ENCODE results near the gene RNF130.

The RNF130 gene

DNA sequence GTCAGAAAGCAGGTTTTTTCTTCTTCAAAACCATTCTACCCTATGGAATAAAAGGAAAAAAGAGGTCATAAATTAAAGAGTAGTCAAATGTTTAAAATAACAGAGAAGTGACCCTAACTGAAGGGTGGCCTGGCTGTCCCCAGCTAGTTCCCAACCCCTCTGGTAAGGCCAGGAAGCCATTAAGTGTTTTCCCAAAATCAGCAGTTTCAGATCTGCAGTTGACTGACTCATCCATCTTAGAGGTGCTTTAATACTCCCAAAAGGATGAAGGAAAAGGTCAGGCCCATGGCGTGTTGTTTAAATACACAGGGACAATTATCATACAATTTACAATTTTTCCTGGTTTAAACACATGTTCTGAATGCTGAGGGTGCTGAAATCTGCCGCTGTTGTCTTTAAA is 115.9 kb downstream of the RNF130 start:
- Histone ChIP-seq H3K36me3 (ENCODE audit: control insufficient read depth, insufficient read depth, low read length) (0 out of 2 replicates have a peak, but pooled peaks cover 2% of the 10 kb centered on the region), H3K27me3 (ENCODE audit: control insufficient read depth, insufficient read depth, low read length) (no peaks in the 10 kb centered on the region), H3K4me3 (ENCODE audit: low read length) (no peak overlapping the region), H3K27ac (ENCODE audit: low read length) (no peak overlapping the region), H3K4me1 (ENCODE audit: control insufficient read depth, insufficient read depth, low read length) (no peaks in the 10 kb centered on the region), H3K9me3 (ENCODE audit: control insufficient read depth, insufficient read depth, low read length) (no peaks in the 10 kb centered on the region)
- WGBS (ENCODE audit: insufficient coverage, insufficient read length) = no CpG with 5 or more reads among the region's 2 CpGs
- no peak for DNase-seq (ENCODE audit: low read depth, low spot score)

- Histone ChIP-seq H3K36me3 (ENCODE audit: control insufficient read depth, insufficient read depth, low read length) (0 out of 2 replicates have a peak, but pooled peaks cover 2% of the 10 kb centered on the region), H3K4me1 (ENCODE audit: control insufficient read depth, insufficient read depth, low read length) (no peaks in the 10 kb centered on the region), H3K27me3 (ENCODE audit: control insufficient read depth, insufficient read depth, low read length) (no peaks in the 10 kb centered on the region), H3K4me3 (ENCODE audit: low read length) (no peak overlapping the region), H3K27ac (ENCODE audit: low read length) (no peak overlapping the region), H3K9me3 (ENCODE audit: control insufficient read depth, insufficient read depth, low read length) (no peaks in the 10 kb centered on the region)
- WGBS (ENCODE audit: insufficient coverage, insufficient read length) = no CpG with 5 or more reads among the region's 6 CpGs
- DNase-seq (ENCODE audit: low read depth, low spot score) = no peak
Measured at GRCh38 chr5:179955062-179955461, 116.5 kb downstream of the RNF130 start.

GRCh38 chr5:179954434-179954833 is 117.1 kb downstream of the RNF130 start:
- Histone ChIP-seq H3K27me3 (ENCODE audit: control insufficient read depth, insufficient read depth, low read length) (no peaks in the 10 kb centered on the region), H3K9me3 (ENCODE audit: control insufficient read depth, insufficient read depth, low read length) (no peaks in the 10 kb centered on the region), H3K27ac (ENCODE audit: low read length) (no peak overlapping the region), H3K36me3 (ENCODE audit: control insufficient read depth, insufficient read depth, low read length) (0 out of 2 replicates have a peak, but pooled peaks cover 2% of the 10 kb centered on the region), H3K4me3 (ENCODE audit: low read length) (no peak overlapping the region), H3K4me1 (ENCODE audit: control insufficient read depth, insufficient read depth, low read length) (no peaks in the 10 kb centered on the region)
- WGBS (ENCODE audit: insufficient coverage, insufficient read length) = 100% methylated on average over 1 of the region's 6 CpGs
- DNase-seq (ENCODE audit: low read depth, low spot score) = no peak

- Histone ChIP-seq H3K4me3 (ENCODE audit: low read length) (no peak overlapping the region), H3K4me1 (ENCODE audit: control insufficient read depth, insufficient read depth, low read length) (no peaks in the 10 kb centered on the region), H3K9me3 (ENCODE audit: control insufficient read depth, insufficient read depth, low read length) (no peaks in the 10 kb centered on the region), H3K27me3 (ENCODE audit: control insufficient read depth, insufficient read depth, low read length) (no peaks in the 10 kb centered on the region), H3K27ac (ENCODE audit: low read length) (no peak overlapping the region), H3K36me3 (ENCODE audit: control insufficient read depth, insufficient read depth, low read length) (0 out of 2 replicates have a peak, but pooled peaks cover 2% of the 10 kb centered on the region)
- no peak for DNase-seq (ENCODE audit: low read depth, low spot score)
- no CpG with 5 or more reads among the region's 4 CpGs for WGBS (ENCODE audit: insufficient coverage, insufficient read length)
Measured at GRCh38 chr5:179953987-179954386, 117.6 kb downstream of the RNF130 start.

DNA sequence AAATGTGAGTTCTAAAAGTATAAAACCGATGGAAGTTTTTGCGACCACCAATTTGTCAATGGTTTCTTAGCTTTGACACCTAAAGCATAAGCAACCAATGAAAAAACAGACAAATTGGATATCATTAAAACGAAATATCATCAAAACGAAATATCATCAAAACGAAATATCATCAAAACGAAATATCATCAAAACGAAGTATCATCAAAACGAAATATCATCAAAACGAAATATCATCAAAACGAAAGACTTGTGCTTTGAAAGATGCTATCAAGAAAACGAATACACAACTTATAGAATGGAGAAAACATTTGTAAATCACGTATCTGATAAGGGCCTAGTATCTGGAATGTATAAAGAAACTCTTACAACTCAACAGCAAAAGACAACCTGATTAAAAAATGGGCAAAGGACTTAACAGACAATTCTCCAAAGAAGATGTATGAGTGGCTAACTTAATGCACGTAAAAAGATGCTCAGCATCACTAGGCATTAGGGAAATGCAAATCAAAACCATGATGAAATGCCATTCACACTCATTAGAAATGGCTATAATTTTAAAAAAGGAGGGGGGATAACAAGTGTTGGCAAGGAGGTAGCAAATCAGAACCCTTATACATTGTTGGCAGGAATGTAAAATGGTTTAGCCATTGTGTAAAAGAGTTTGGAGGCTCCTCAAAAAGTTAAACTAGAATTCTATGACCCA is 134.4 kb downstream of the RNF130 start:
- no peaks in the 10 kb centered on the region for H3K4me1 ChIP-seq (ENCODE audit: control insufficient read depth, insufficient read depth, low read length)
- no peaks in the 10 kb centered on the region for H3K9me3 ChIP-seq (ENCODE audit: control insufficient read depth, insufficient read depth, low read length)
- no peak overlapping the region for H3K27ac ChIP-seq (ENCODE audit: low read length)
- 100% methylated on average over 7 of the region's 13 CpGs for WGBS (ENCODE audit: insufficient coverage, insufficient read length)
- DNase-seq (ENCODE audit: low read depth, low spot score) = no peak
- H3K27me3 ChIP-seq (ENCODE audit: control insufficient read depth, insufficient read depth, low read length) = no peaks in the 10 kb centered on the region
- no peak overlapping the region for H3K4me3 ChIP-seq (ENCODE audit: low read length)
- H3K36me3 ChIP-seq (ENCODE audit: control insufficient read depth, insufficient read depth, low read length) = no peaks in the 10 kb centered on the region

- Histone ChIP-seq H3K9me3 (ENCODE audit: control insufficient read depth, insufficient read depth, low read length) (no peaks in the 10 kb centered on the region), H3K27me3 (ENCODE audit: control insufficient read depth, insufficient read depth, low read length) (no peaks in the 10 kb centered on the region), H3K4me3 (ENCODE audit: low read length) (no peak overlapping the region), H3K27ac (ENCODE audit: low read length) (no peak overlapping the region), H3K4me1 (ENCODE audit: control insufficient read depth, insufficient read depth, low read length) (no peaks in the 10 kb centered on the region), H3K36me3 (ENCODE audit: control insufficient read depth, insufficient read depth, low read length) (no peaks in the 10 kb centered on the region)
- DNase-seq (ENCODE audit: low read depth, low spot score) = no peak
- WGBS (ENCODE audit: insufficient coverage, insufficient read length) = no CpG with 5 or more reads among the region's 8 CpGs
Measured at GRCh38 chr5:179930788-179931473, 140.6 kb downstream of the RNF130 start.

DNA sequence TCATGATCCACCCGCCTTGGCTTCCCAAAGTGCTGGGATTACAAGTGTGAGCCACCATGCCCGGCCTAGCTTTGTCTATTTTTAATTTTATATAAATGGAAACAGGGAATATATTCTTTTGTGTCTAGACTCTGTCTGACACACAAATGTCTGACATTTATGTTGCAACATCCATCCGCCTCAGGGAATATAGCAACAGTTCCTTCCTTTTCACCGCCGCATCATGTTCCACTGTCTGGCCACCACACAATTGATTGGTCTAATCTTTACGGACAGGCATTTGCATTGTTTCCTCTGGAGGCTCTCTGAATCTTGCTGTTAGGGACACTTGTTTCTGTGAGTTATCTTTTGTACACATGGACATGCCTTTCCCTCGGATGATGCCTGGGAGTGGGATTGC is 143.7 kb downstream of the RNF130 start:
- no peak overlapping the region for H3K27ac ChIP-seq (ENCODE audit: low read length)
- WGBS (ENCODE audit: insufficient coverage, insufficient read length) = no CpG with 5 or more reads among the region's 7 CpGs

GRCh38 chr5:179926657-179927056 is 144.9 kb downstream of the RNF130 start:
- H3K9me3 ChIP-seq (ENCODE audit: control insufficient read depth, insufficient read depth, low read length) = no peaks in the 10 kb centered on the region
- no peak overlapping the region for H3K27ac ChIP-seq (ENCODE audit: low read length)
- H3K36me3 ChIP-seq (ENCODE audit: control insufficient read depth, insufficient read depth, low read length) = no peaks in the 10 kb centered on the region
- no peak for DNase-seq (ENCODE audit: low read depth, low spot score)
- H3K4me3 ChIP-seq (ENCODE audit: low read length) = no peak overlapping the region
- no CpG with 5 or more reads among the region's 8 CpGs for WGBS (ENCODE audit: insufficient coverage, insufficient read length)
- no peaks in the 10 kb centered on the region for H3K4me1 ChIP-seq (ENCODE audit: control insufficient read depth, insufficient read depth, low read length)
- no peaks in the 10 kb centered on the region for H3K27me3 ChIP-seq (ENCODE audit: control insufficient read depth, insufficient read depth, low read length)

More for the DNA sequence above, 143.7 kb downstream of the RNF130 start:
- DNase-seq (ENCODE audit: low read depth, low spot score) = no peak
- no peaks in the 10 kb centered on the region for H3K36me3 ChIP-seq (ENCODE audit: control insufficient read depth, insufficient read depth, low read length)
- H3K27me3 ChIP-seq (ENCODE audit: control insufficient read depth, insufficient read depth, low read length) = no peaks in the 10 kb centered on the region
- H3K4me3 ChIP-seq (ENCODE audit: low read length) = no peak overlapping the region
- H3K9me3 ChIP-seq (ENCODE audit: control insufficient read depth, insufficient read depth, low read length) = no peaks in the 10 kb centered on the region
- H3K4me1 ChIP-seq (ENCODE audit: control insufficient read depth, insufficient read depth, low read length) = no peaks in the 10 kb centered on the region

DNA sequence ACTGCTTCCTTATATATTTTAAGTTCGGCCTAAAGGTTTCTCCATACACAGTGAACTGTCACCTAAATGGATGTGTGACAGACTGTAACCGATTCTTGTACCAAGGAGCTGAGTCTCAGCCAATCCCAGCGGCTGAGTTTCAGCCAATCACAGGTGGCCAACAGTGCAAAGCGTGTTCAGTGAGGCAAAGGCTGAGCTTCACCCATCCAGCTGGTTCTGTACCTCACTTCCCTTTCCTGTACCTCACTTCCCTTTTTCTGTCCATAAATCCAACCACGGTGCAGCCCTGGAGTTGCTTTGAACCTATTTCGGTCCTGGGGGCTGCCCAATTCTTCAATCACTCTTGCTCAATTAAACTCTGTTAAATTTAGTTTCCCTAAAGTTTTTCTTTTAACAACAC is 148.1 kb downstream of the RNF130 start:
- no peaks in the 10 kb centered on the region for H3K4me1 ChIP-seq (ENCODE audit: control insufficient read depth, insufficient read depth, low read length)
- H3K4me3 ChIP-seq (ENCODE audit: low read length) = no peak overlapping the region
- WGBS (ENCODE audit: insufficient coverage, insufficient read length) = no CpG with 5 or more reads among the region's 6 CpGs
- no peak for DNase-seq (ENCODE audit: low read depth, low spot score)
- no peaks in the 10 kb centered on the region for H3K36me3 ChIP-seq (ENCODE audit: control insufficient read depth, insufficient read depth, low read length)
- H3K27me3 ChIP-seq (ENCODE audit: control insufficient read depth, insufficient read depth, low read length) = no peaks in the 10 kb centered on the region
- no peaks in the 10 kb centered on the region for H3K9me3 ChIP-seq (ENCODE audit: control insufficient read depth, insufficient read depth, low read length)
- no peak overlapping the region for H3K27ac ChIP-seq (ENCODE audit: low read length)

DNA sequence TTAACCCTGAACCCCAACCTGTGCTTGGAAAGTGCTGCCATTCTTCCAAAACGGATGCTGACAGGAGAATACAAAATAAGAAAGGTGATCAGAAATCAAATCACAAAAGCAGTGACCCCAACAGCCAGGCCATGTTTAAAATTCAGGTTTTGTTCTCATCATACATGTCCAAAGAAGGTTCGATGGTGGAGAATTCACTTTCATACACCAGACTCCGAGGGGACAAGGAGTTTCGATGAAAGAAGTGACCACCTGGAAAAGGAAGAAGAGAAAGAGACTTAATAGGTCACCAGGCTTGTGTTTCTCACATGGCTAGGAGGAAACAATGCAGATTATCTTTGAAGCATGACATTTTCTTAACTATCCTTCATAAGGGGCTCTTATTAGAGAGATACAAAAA is 151.4 kb downstream of the RNF130 start:
- no peak for DNase-seq (ENCODE audit: low read depth, low spot score)
- peaks cover 1% of the 10 kb centered on the region; the same call in 1 of the 2 replicates for H3K4me1 ChIP-seq (ENCODE audit: control insufficient read depth, insufficient read depth, low read length)
- no peaks in the 10 kb centered on the region for H3K9me3 ChIP-seq (ENCODE audit: control insufficient read depth, insufficient read depth, low read length)
- no peaks in the 10 kb centered on the region for H3K27me3 ChIP-seq (ENCODE audit: control insufficient read depth, insufficient read depth, low read length)
- no peak overlapping the region for H3K27ac ChIP-seq (ENCODE audit: low read length)
- H3K36me3 ChIP-seq (ENCODE audit: control insufficient read depth, insufficient read depth, low read length) = no peaks in the 10 kb centered on the region
- WGBS (ENCODE audit: insufficient coverage, insufficient read length) = no CpG with 5 or more reads among the region's 4 CpGs
- H3K4me3 ChIP-seq (ENCODE audit: low read length) = no peak overlapping the region

Measured in iPS DF 6.9 (cell line).